Measurements from ENCODE around the gene SBNO1. TPM values are rescaled to one million over a fixed set of nuclear protein-coding genes. Genes with fewer than 3 reads are reported as not detected.
A peak's percentile ranks its signal among the peaks of the same experiment; 100 is the strongest.

SBNO1 gene
- polyA plus RNA-seq (2012; ENCODE audit: insufficient read length, low read depth) = 6.6 TPM

DNA sequence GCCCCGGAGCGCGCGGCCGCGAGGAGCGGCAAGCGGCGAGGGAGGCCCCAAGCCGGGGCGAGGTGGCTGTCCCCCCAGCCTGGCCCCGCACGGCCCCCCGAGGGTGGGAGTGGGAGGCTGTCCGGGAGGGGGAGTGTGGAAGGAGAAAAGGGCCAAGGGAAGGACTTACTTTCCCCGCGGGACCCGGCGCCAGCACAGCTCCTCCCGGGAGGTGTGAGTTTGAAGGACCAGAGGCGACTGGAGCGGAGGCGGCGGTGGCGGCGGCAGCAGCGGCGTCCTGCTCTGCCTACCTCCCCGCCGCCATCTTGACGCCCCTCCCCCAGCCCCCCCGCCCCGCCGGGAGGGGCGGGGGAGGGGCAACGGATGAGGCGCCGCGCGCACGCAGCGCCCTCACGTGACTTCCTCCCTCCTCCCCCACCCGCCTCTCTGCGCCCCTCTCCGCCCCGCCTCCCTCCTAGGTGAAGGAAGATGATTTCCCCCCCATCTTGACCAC is at the start of gene SBNO1:
SBNO1 (minus strand) TSS at position 316 of the 493 bp plus-strand sequence. CDS start 14,406 bp downstream, outside the sequence.
- TF ChIP-seq SIN3A (IDR thresholded peaks at IDR 0.05; ENCODE audit: borderline replicate concordance, insufficient read depth, low read length) (peak; percentile 44; the same call in 1 of the 2 replicates), TAF1 (IDR thresholded peaks at IDR 0.05; ENCODE audit: borderline replicate concordance, insufficient read depth, low read length) (peak; percentile 84; the same call in 1 of the 2 replicates), FOXP2 (optimal IDR thresholded peaks at IDR 0.05; ENCODE audit: borderline replicate concordance, extremely low read depth, extremely low read length, insufficient read depth) (no peak), POLR2AphosphoS5 (IDR thresholded peaks at IDR 0.05; ENCODE audit: low read depth, low read length) (peak; percentile 62)
- TF ChIP-seq, protein P1, sequence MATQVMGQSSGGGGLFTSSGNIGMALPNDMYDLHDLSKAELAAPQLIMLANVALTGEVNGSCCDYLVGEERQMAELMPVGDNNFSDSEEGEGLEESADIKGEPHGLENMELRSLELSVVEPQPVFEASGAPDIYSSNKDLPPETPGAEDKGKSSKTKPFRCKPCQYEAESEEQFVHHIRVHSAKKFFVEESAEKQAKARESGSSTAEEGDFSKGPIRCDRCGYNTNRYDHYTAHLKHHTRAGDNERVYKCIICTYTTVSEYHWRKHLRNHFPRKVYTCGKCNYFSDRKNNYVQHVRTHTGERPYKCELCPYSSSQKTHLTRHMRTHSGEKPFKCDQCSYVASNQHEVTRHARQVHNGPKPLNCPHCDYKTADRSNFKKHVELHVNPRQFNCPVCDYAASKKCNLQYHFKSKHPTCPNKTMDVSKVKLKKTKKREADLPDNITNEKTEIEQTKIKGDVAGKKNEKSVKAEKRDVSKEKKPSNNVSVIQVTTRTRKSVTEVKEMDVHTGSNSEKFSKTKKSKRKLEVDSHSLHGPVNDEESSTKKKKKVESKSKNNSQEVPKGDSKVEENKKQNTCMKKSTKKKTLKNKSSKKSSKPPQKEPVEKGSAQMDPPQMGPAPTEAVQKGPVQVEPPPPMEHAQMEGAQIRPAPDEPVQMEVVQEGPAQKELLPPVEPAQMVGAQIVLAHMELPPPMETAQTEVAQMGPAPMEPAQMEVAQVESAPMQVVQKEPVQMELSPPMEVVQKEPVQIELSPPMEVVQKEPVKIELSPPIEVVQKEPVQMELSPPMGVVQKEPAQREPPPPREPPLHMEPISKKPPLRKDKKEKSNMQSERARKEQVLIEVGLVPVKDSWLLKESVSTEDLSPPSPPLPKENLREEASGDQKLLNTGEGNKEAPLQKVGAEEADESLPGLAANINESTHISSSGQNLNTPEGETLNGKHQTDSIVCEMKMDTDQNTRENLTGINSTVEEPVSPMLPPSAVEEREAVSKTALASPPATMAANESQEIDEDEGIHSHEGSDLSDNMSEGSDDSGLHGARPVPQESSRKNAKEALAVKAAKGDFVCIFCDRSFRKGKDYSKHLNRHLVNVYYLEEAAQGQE (IDR thresholded peaks at IDR 0.05; ENCODE audit: insufficient read depth in 1 of 2, low read depth in 2 of 2, low read length in 2 of 2) = 0 out of 4 replicates have a peak, but pooled peaks of 1 of the 2 experiments have one; percentile 26

DNA sequence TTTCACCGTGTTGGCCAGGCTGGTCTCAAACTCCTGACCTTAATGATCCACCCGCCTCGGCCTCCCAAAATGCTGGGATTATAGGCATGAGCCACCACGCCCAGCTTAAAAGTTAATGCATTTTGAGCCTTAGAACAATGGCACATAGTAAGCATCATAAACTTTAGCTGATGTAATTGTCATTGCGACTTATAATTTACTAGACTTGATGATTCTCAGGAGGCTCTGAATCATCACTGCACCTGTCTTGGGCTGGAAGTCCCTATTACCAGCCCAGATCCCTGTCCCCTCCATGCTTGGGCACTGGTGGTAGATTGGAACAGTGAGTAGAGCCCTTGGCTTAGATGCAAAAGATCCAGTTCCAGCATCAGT is 45.4 kb upstream of the SBNO1 start:
- TF ChIP-seq, protein P1 (IDR thresholded peaks at IDR 0.05; ENCODE audit: insufficient read depth in 1 of 2, low read depth in 2 of 2, low read length in 2 of 2) = no peak

DNA sequence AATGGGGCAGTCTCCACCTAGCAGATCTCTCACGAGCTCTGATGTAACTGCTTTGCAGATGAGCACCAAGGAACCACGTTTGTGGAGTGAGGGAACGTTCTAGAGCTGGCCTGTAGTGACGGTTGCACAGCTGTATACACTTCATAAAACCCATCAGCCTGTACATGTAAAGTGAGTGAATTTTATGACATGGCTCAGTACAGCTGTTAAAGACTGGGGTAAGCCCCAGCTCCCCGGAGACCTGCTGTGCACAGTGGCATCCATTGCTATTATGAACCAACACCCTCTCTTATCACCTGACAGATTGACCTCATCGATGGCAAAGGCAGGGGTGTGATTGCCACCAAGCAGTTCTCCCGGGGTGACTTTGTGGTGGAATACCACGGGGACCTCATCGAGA is 39.9 kb upstream of the SBNO1 start:
- TF ChIP-seq, protein P1 (IDR thresholded peaks at IDR 0.05; ENCODE audit: insufficient read depth in 1 of 2, low read depth in 2 of 2, low read length in 2 of 2) = no peak
- TF ChIP-seq SIN3A (IDR thresholded peaks at IDR 0.05; ENCODE audit: borderline replicate concordance, insufficient read depth, low read length) (no peak), TAF1 (IDR thresholded peaks at IDR 0.05; ENCODE audit: borderline replicate concordance, insufficient read depth, low read length) (no peak), POLR2AphosphoS5 (IDR thresholded peaks at IDR 0.05; ENCODE audit: low read depth, low read length) (no peak), FOXP2 (optimal IDR thresholded peaks at IDR 0.05; ENCODE audit: borderline replicate concordance, extremely low read depth, extremely low read length, insufficient read depth) (no peak)

DNA sequence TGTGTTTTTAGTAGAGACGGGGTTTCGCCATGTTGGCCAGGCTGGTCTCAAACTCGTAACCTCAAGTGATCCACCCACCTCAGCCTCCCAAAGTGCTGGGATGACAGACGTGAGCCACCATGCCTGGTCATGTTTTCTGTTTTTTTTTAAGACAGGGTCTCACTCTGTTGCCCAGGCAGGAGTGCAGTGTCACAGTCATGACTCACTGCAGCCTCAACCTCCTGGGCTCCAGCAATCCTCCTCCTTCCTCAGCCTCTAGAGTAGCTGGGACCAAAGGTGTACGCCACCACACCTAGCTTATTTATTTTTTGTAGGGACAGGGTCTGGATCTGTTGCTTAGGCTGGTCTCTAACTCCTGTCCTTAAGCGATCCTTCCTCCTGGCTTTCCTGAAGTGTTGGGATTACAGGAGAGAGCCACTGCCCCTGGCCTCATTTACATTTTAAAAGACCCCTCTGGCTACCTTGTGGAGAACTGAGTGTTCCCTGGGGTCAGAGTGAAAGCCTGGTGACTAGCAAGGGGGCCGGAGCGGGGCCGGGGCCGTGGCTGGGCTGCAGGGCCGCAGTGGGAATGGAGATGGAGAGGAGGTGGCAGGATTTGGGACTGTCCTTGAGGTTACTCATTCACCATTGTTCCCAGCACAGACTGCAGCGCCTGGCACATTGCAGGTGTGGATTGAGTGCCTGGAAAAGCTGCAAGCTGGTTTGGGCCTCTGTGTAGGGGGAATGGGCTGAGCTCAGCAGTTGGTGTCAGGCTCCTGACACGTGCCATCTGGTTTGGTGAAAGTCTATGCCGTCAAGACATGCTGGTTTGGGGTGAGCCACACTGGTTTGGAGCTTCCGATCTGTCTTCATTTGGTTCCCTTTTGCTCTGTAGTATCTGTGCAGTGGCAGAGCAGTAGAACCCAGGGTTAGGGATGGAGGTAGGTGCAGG is 37.4 kb upstream of the SBNO1 start:
- TF ChIP-seq, protein P1 (IDR thresholded peaks at IDR 0.05; ENCODE audit: insufficient read depth in 1 of 2, low read depth in 2 of 2, low read length in 2 of 2) = no peak
- TF ChIP-seq POLR2AphosphoS5 (IDR thresholded peaks at IDR 0.05; ENCODE audit: low read depth, low read length) = no peak
- no peak for TF ChIP-seq SIN3A (IDR thresholded peaks at IDR 0.05; ENCODE audit: borderline replicate concordance, insufficient read depth, low read length)
- no peak for TF ChIP-seq TAF1 (IDR thresholded peaks at IDR 0.05; ENCODE audit: borderline replicate concordance, insufficient read depth, low read length)
- no peak for TF ChIP-seq FOXP2 (optimal IDR thresholded peaks at IDR 0.05; ENCODE audit: borderline replicate concordance, extremely low read depth, extremely low read length, insufficient read depth)
